ENCODE measurements around the gene TMEM61.

TMEM61 gene

GRCh38 chr1:54978528-54979326, 1.7 kb upstream of the TMEM61 start:
- TF ChIP-seq CTCF (IDR thresholded peaks at IDR 0.05; ENCODE audit: low read depth, low read length) (no peak), EZH2phosphoT487 (IDR thresholded peaks at IDR 0.05; ENCODE audit: low read depth) (no peak)
- Histone ChIP-seq H3K36me3 (replicated peaks; ENCODE audit: low read depth, low read length) (no peaks in the 10 kb centered on the region), H3K4me2 (ENCODE audit: low read length) (no peak overlapping the region), H3K79me2 (ENCODE audit: low read length) (no peaks in the 10 kb centered on the region), H3K9me3 (ENCODE audit: insufficient read depth, low read length) (no peaks in the 10 kb centered on the region), H3K4me3 (ENCODE audit: low read length) (no peak overlapping the region), H4K20me1 (ENCODE audit: insufficient read depth, low read length) (no peaks in the 10 kb centered on the region), H3K27me3 (ENCODE audit: low read depth, low read length) (peaks cover 13% of the 10 kb centered on the region), H3K4me1 (ENCODE audit: low read length) (no peaks in the 10 kb centered on the region), H3K27ac (ENCODE audit: low read length) (no peak overlapping the region), H3K9ac (ENCODE audit: low read length) (no peak overlapping the region), H2AFZ (ENCODE audit: low read depth, low read length) (no peak overlapping the region)

- H3K27me3 ChIP-seq (ENCODE audit: low read depth, low read length) = peaks cover 11% of the 10 kb centered on the region; the same call in 1 of the 2 replicates
- no peak overlapping the region for H3K27ac ChIP-seq (ENCODE audit: low read length)
- no peak overlapping the region for H3K9ac ChIP-seq (ENCODE audit: low read length)
- H3K36me3 ChIP-seq (replicated peaks; ENCODE audit: low read depth, low read length) = no peaks in the 10 kb centered on the region
- no peaks in the 10 kb centered on the region for H3K79me2 ChIP-seq (ENCODE audit: low read length)
- no peaks in the 10 kb centered on the region for H3K4me1 ChIP-seq (ENCODE audit: low read length)
- no peaks in the 10 kb centered on the region for H3K9me3 ChIP-seq (ENCODE audit: insufficient read depth, low read length)
- H4K20me1 ChIP-seq (ENCODE audit: insufficient read depth, low read length) = no peaks in the 10 kb centered on the region
- no peak overlapping the region for H2AFZ ChIP-seq (ENCODE audit: low read depth, low read length)
- TF ChIP-seq EZH2phosphoT487 (IDR thresholded peaks at IDR 0.05; ENCODE audit: low read depth) (no peak), CTCF (IDR thresholded peaks at IDR 0.05; ENCODE audit: low read depth, low read length) (no peak)
- H3K4me2 ChIP-seq (ENCODE audit: low read length) = no peak overlapping the region
- no peak overlapping the region for H3K4me3 ChIP-seq (ENCODE audit: low read length)
Measured at GRCh38 chr1:54979327-54979891, 1.0 kb upstream of the TMEM61 start.

- Histone ChIP-seq H3K4me3 (ENCODE audit: low read length) (no peak overlapping the region), H3K79me2 (ENCODE audit: low read length) (no peaks in the 10 kb centered on the region), H3K9me3 (ENCODE audit: insufficient read depth, low read length) (no peaks in the 10 kb centered on the region), H3K36me3 (replicated peaks; ENCODE audit: low read depth, low read length) (no peaks in the 10 kb centered on the region), H3K4me2 (ENCODE audit: low read length) (no peak overlapping the region), H3K27ac (ENCODE audit: low read length) (no peak overlapping the region), H3K4me1 (ENCODE audit: low read length) (no peaks in the 10 kb centered on the region), H2AFZ (ENCODE audit: low read depth, low read length) (no peak overlapping the region), H3K9ac (ENCODE audit: low read length) (no peak overlapping the region), H4K20me1 (ENCODE audit: insufficient read depth, low read length) (no peaks in the 10 kb centered on the region), H3K27me3 (ENCODE audit: low read depth, low read length) (peaks cover 12% of the 10 kb centered on the region; the same call in 1 of the 2 replicates)
- no peak for TF ChIP-seq EZH2phosphoT487 (IDR thresholded peaks at IDR 0.05; ENCODE audit: low read depth)
- no peak for TF ChIP-seq CTCF (IDR thresholded peaks at IDR 0.05; ENCODE audit: low read depth, low read length)
Measured at GRCh38 chr1:54980046-54980527, 341 bp upstream of the TMEM61 start.

GRCh38 chr1:54981466-54981865, 1.0 kb downstream of the TMEM61 start:
- no peak overlapping the region for H2AFZ ChIP-seq (ENCODE audit: low read depth, low read length)
- TF ChIP-seq CTCF (IDR thresholded peaks at IDR 0.05; ENCODE audit: low read depth, low read length) = no peak
- TF ChIP-seq EZH2phosphoT487 (IDR thresholded peaks at IDR 0.05; ENCODE audit: low read depth) = no peak

More at GRCh38 chr1:54981466-54981865, 1.0 kb downstream of the TMEM61 start:
- Histone ChIP-seq H3K4me2 (ENCODE audit: low read length) (no peak overlapping the region), H3K36me3 (replicated peaks; ENCODE audit: low read depth, low read length) (no peaks in the 10 kb centered on the region), H4K20me1 (ENCODE audit: insufficient read depth, low read length) (no peaks in the 10 kb centered on the region), H3K4me1 (ENCODE audit: low read length) (no peaks in the 10 kb centered on the region), H3K9ac (ENCODE audit: low read length) (no peak overlapping the region), H3K79me2 (ENCODE audit: low read length) (no peaks in the 10 kb centered on the region), H3K27ac (ENCODE audit: low read length) (no peak overlapping the region), H3K4me3 (ENCODE audit: low read length) (no peak overlapping the region), H3K27me3 (ENCODE audit: low read depth, low read length) (peaks cover 7% of the 10 kb centered on the region; the same call in 1 of the 2 replicates), H3K9me3 (ENCODE audit: insufficient read depth, low read length) (no peaks in the 10 kb centered on the region)

Measured in OCI-LY3 (cell line).